Chondrocyte (in vitro differentiated cells): Measurements from ENCODE around the gene GARRE1. TPM values are rescaled to one million over a fixed set of nuclear protein-coding genes. Genes with fewer than 3 reads are reported as not detected.

ENCODE experiments used
- DNase-seq: peaks from one replicate; pipeline ENCODE4 v3.0.0; 2021; ENCODE audit warnings: mixed read lengths, low spot score
- H3K27ac Mint-ChIP-seq: one replicate; pipeline ENCODE4 v1.8.0; 2021; ENCODE audit warnings: mild to moderate bottlenecking, moderate library complexity, mixed read lengths; ENCODE audit not compliant: unreplicated experiment
- H3K27me3 Mint-ChIP-seq: 2 replicates; pipeline ENCODE4 v1.8.0; 2021; ENCODE audit warnings: low read depth, mixed read lengths
- H3K36me3 Mint-ChIP-seq: 2 replicates; pipeline ENCODE4 v1.8.0; 2021; ENCODE audit warnings: low read depth, mixed read lengths
- H3K4me1 Mint-ChIP-seq: 2 replicates; pipeline ENCODE4 v1.8.0; 2021; ENCODE audit warnings: low read depth, mild to moderate bottlenecking, mixed read lengths
- H3K4me3 Mint-ChIP-seq: one replicate; pipeline ENCODE4 v1.8.0; 2021; ENCODE audit warnings: mild to moderate bottlenecking, moderate library complexity, mixed read lengths; ENCODE audit not compliant: unreplicated experiment
- H3K9me3 Mint-ChIP-seq: 2 replicates; pipeline ENCODE4 v1.8.0; 2021; ENCODE audit warnings: low read depth, mixed read lengths
- total RNA-seq: library from RNA; stranded (reverse); gene quantifications from 3 replicates; pipeline ENCODE4 v1.2.1, GENCODE V29; 2021
- TF ChIP-seq, protein P1 (sequence below): fragments of 200-600 bp; sonication (generic); IDR thresholded peaks from 2 replicates; pipeline ENCODE4 v1.5.0; 2021; ENCODE audit warnings: antibody characterized with exemption, mild to moderate bottlenecking, moderate library complexity

The GARRE1 gene
- total RNA-seq, 1 donor from 2014 or later, result 24.4 TPM

DNA sequence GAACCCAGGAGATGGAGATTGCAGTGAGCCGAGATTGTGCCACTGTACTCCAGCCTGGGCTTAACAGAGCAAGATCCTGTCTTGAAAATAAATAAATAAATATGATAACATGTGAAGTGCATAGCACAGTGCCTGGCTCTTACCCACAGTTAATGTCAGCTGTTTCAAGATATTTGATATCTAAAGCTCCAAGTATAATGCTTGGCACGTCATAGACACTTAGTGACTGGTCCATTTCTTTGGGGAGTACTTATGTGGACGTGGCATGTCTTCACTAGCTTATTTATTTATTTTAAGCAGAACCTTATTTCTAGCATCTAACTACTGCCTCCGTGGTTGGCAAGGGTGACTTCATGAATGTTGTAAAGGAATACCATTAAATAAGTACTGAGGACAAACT is 18.8 kb downstream of the GARRE1 start:
- Mint-ChIP-seq H3K4me3 (no peak overlapping the region), H3K27ac (peak overlapping the region; percentile 90), H3K27me3 (no peaks in the 10 kb centered on the region), H3K4me1 (peaks cover 77% of the 10 kb centered on the region), H3K36me3 (peaks cover 1% of the 10 kb centered on the region), H3K9me3 (peaks cover 4% of the 10 kb centered on the region)
- TF ChIP-seq, protein P1, sequence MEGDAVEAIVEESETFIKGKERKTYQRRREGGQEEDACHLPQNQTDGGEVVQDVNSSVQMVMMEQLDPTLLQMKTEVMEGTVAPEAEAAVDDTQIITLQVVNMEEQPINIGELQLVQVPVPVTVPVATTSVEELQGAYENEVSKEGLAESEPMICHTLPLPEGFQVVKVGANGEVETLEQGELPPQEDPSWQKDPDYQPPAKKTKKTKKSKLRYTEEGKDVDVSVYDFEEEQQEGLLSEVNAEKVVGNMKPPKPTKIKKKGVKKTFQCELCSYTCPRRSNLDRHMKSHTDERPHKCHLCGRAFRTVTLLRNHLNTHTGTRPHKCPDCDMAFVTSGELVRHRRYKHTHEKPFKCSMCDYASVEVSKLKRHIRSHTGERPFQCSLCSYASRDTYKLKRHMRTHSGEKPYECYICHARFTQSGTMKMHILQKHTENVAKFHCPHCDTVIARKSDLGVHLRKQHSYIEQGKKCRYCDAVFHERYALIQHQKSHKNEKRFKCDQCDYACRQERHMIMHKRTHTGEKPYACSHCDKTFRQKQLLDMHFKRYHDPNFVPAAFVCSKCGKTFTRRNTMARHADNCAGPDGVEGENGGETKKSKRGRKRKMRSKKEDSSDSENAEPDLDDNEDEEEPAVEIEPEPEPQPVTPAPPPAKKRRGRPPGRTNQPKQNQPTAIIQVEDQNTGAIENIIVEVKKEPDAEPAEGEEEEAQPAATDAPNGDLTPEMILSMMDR, result no peak
- no peak for DNase-seq

GRCh38 chr19:34274284-34274826 is 20.0 kb downstream of the GARRE1 start:
- no peak for DNase-seq
- no peaks in the 10 kb centered on the region for H3K27me3 Mint-ChIP-seq
- H3K4me3 Mint-ChIP-seq, result peak overlapping the region; percentile 54
- H3K36me3 Mint-ChIP-seq, result peaks cover 1% of the 10 kb centered on the region
- H3K27ac Mint-ChIP-seq, result peak overlapping the region; percentile 96
- H3K9me3 Mint-ChIP-seq, result peaks cover 4% of the 10 kb centered on the region
- TF ChIP-seq, protein P1, result no peak
- H3K4me1 Mint-ChIP-seq, result peaks cover 65% of the 10 kb centered on the region

- no peak for DNase-seq
Measured at GRCh38 chr19:34274827-34275625, 20.7 kb downstream of the GARRE1 start.

GRCh38 chr19:34275705-34276104 is 21.4 kb downstream of the GARRE1 start:
- H3K9me3 Mint-ChIP-seq, result peaks cover 4% of the 10 kb centered on the region
- no peak overlapping the region for H3K27ac Mint-ChIP-seq
- no peaks in the 10 kb centered on the region for H3K27me3 Mint-ChIP-seq
- TF ChIP-seq, protein P1, result no peak
- H3K4me1 Mint-ChIP-seq, result peaks cover 52% of the 10 kb centered on the region
- H3K36me3 Mint-ChIP-seq, result peaks cover 1% of the 10 kb centered on the region
- no peak overlapping the region for H3K4me3 Mint-ChIP-seq
- DNase-seq, result no peak

More at GRCh38 chr19:34274827-34275625, 20.7 kb downstream of the GARRE1 start:
- Mint-ChIP-seq H3K4me3 (peak overlapping the region; percentile 54), H3K27ac (peak overlapping the region; percentile 96), H3K4me1 (peaks cover 58% of the 10 kb centered on the region), H3K9me3 (peaks cover 4% of the 10 kb centered on the region), H3K27me3 (no peaks in the 10 kb centered on the region), H3K36me3 (peaks cover 1% of the 10 kb centered on the region)
- TF ChIP-seq, protein P1, result peak; percentile 68

DNA sequence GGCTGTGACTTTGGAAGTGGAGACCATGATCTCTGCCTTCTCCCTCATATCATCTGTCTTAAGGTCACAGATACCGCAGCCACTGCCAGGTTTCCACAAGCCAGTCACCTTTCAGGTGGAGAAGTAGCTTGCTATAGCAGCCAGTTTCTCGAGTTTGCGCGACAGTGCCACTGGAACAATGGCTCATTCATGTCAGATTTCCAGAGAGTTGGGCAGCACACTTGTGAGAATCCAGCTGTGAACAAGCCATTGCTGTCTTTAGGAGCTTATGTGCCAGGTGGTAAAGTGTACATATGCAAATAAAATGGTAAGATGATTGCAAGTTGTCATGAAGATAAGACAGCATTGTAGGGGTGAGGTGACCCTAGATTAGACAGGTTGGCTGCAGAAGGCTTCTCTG is 22.3 kb downstream of the GARRE1 start:
- H3K36me3 Mint-ChIP-seq, result peaks cover 3% of the 10 kb centered on the region
- peaks cover 48% of the 10 kb centered on the region for H3K4me1 Mint-ChIP-seq
- peak overlapping the region; percentile 29 for H3K27ac Mint-ChIP-seq
- TF ChIP-seq, protein P1, result no peak
- H3K9me3 Mint-ChIP-seq, result peaks cover 4% of the 10 kb centered on the region
- no peak for DNase-seq
- no peak overlapping the region for H3K4me3 Mint-ChIP-seq
- H3K27me3 Mint-ChIP-seq, result no peaks in the 10 kb centered on the region
